Smooth muscle cell (in vitro differentiated cells): Measurements from ENCODE around the gene CTU1. TPM values are rescaled to one million over a fixed set of nuclear protein-coding genes. Genes with fewer than 3 reads are reported as not detected.

Experiments
- DNase-seq: peaks from one replicate; lab custom pipeline; 2025; ENCODE audit not compliant: unreplicated experiment; lab: John Stamatoyannopoulos, UW
- H2AFZ ChIP-seq: fragments of 200-600 bp; sonication (generic); 2 replicates; pipeline ENCODE4 v1.6.0; 2016; ENCODE audit warnings: antibody characterized with exemption, low read depth, mild to moderate bottlenecking
- H3F3A ChIP-seq: fragments of 200-600 bp; sonication (generic); 2 replicates; pipeline ENCODE4 v1.6.0; 2017; ENCODE audit warnings: antibody characterized with exemption, low read depth
- H3K27ac ChIP-seq: fragments of 200-600 bp; sonication (generic); 2 replicates; pipeline ENCODE4 v1.5.1; 2016; ENCODE audit warnings: low read depth, mild to moderate bottlenecking
- H3K27me3 ChIP-seq: fragments of 200-600 bp; sonication (generic); 2 replicates; pipeline ENCODE4 v1.6.1; 2016; ENCODE audit warnings: low read depth, mild to moderate bottlenecking
- H3K36me3 ChIP-seq: fragments of 200-600 bp; sonication (generic); 2 replicates; pipeline ENCODE4 v1.5.1; 2016; ENCODE audit warnings: low read depth
- H3K4me1 ChIP-seq: fragments of 200-600 bp; sonication (generic); 2 replicates; pipeline ENCODE4 v1.5.1; 2016; ENCODE audit warnings: low read depth
- H3K4me2 ChIP-seq: fragments of 200-600 bp; sonication (generic); 2 replicates; pipeline ENCODE4 v1.6.0; 2016; ENCODE audit warnings: mild to moderate bottlenecking
- H3K4me3 ChIP-seq: fragments of 200-600 bp; sonication (generic); 2 replicates; pipeline ENCODE4 v1.5.1; 2016; ENCODE audit warnings: mild to moderate bottlenecking
- H3K79me2 ChIP-seq: fragments of 200-600 bp; sonication (generic); 2 replicates; pipeline ENCODE4 v1.6.0; 2016; ENCODE audit warnings: low read depth, mild to moderate bottlenecking
- H3K9ac ChIP-seq: fragments of 200-600 bp; sonication (generic); 2 replicates; pipeline ENCODE4 v1.6.0; 2016; ENCODE audit warnings: low read depth
- H3K9me3 ChIP-seq: fragments of 200-600 bp; sonication (generic); replicated peaks from 2 replicates; pipeline ENCODE4 v1.5.1; 2016; ENCODE audit warnings: low read depth
- H4K20me1 ChIP-seq: fragments of 200-600 bp; sonication (generic); 2 replicates; pipeline ENCODE4 v1.6.0; 2016; ENCODE audit warnings: low read depth
- WGBS: methylation state at CpG from one replicate; pipeline ENCODE4 v1.1.7; 2016; ENCODE audit warnings: low lambda C conversion rate; 5-methylcytosine and 5-hydroxymethylcytosine counted together
- polyA plus RNA-seq: library from polyadenylated mRNA; unstranded; fragments of >200 nt; fragmentation: Nextera tagmentation; extraction: Ambion mirVana; gene quantifications from 2 replicates; pipeline ENCODE4 v1.2.1, GENCODE V29; 2016
- total RNA-seq: library from RNA; depleted of rRNA; stranded (reverse); fragments of >200 nt; gene quantifications from 2 replicates; pipeline ENCODE4 v1.2.3, GENCODE V29; 2014
- TF ChIP-seq, protein P1 (sequence below): fragments of 200-600 bp; sonication (generic); IDR thresholded peaks from 2 replicates; pipeline ENCODE4 v1.5.1; 2017; ENCODE audit warnings: borderline replicate concordance, mild to moderate bottlenecking, antibody characterized with exemption; ENCODE audit not compliant: insufficient read depth, poor library complexity, severe bottlenecking

Gene CTU1
- total and polyA plus RNA-seq, 2 experiments from 2014 or later: 4.7 to 9.8 TPM

DNA sequence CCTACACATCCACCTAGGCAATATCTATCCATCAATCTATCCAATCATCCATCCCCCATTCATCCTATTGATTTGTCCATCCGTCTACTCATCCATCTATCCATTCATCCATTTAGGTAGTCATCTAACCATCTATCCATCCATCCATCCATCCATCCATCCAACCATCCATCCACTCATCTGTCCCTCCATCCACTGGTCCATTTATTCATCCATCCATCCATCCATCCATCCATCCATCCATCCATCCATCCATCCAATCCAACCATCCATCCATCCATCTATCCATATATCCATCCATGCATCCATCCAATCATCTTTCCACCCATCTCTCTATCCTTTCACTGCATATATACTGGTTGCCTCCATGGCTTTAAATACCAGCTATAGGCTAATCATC is 47.2 kb downstream of the CTU1 start:
- Histone ChIP-seq H3K79me2 (no peaks in the 10 kb centered on the region), H4K20me1 (no peaks in the 10 kb centered on the region), H3K36me3 (no peaks in the 10 kb centered on the region), H2AFZ (no peak overlapping the region), H3K9me3 (no peaks in the 10 kb centered on the region), H3K9ac (no peak overlapping the region), H3F3A (no peaks in the 10 kb centered on the region), H3K4me2 (no peak overlapping the region), H3K4me3 (no peak overlapping the region), H3K27me3 (no peaks in the 10 kb centered on the region), H3K27ac (no peak overlapping the region), H3K4me1 (no peaks in the 10 kb centered on the region)
- TF ChIP-seq, protein P1, sequence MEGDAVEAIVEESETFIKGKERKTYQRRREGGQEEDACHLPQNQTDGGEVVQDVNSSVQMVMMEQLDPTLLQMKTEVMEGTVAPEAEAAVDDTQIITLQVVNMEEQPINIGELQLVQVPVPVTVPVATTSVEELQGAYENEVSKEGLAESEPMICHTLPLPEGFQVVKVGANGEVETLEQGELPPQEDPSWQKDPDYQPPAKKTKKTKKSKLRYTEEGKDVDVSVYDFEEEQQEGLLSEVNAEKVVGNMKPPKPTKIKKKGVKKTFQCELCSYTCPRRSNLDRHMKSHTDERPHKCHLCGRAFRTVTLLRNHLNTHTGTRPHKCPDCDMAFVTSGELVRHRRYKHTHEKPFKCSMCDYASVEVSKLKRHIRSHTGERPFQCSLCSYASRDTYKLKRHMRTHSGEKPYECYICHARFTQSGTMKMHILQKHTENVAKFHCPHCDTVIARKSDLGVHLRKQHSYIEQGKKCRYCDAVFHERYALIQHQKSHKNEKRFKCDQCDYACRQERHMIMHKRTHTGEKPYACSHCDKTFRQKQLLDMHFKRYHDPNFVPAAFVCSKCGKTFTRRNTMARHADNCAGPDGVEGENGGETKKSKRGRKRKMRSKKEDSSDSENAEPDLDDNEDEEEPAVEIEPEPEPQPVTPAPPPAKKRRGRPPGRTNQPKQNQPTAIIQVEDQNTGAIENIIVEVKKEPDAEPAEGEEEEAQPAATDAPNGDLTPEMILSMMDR: no peak
- DNase-seq: no peak
- 0% methylated on average over 1 of the region's 1 CpG for WGBS

GRCh38 chr19:51060336-51060735 is 47.9 kb downstream of the CTU1 start:
- TF ChIP-seq, protein P1: no peak
- Histone ChIP-seq H3K4me2 (no peak overlapping the region), H3K4me3 (no peak overlapping the region), H3K27me3 (no peaks in the 10 kb centered on the region), H2AFZ (no peak overlapping the region), H3K79me2 (no peaks in the 10 kb centered on the region), H3K9me3 (no peaks in the 10 kb centered on the region), H3K36me3 (no peaks in the 10 kb centered on the region), H3K27ac (no peak overlapping the region), H4K20me1 (no peaks in the 10 kb centered on the region), H3K9ac (no peak overlapping the region), H3K4me1 (no peaks in the 10 kb centered on the region), H3F3A (no peaks in the 10 kb centered on the region)
- no peak for DNase-seq
- WGBS: 65% methylated on average over 4 of the region's 4 CpGs

DNA sequence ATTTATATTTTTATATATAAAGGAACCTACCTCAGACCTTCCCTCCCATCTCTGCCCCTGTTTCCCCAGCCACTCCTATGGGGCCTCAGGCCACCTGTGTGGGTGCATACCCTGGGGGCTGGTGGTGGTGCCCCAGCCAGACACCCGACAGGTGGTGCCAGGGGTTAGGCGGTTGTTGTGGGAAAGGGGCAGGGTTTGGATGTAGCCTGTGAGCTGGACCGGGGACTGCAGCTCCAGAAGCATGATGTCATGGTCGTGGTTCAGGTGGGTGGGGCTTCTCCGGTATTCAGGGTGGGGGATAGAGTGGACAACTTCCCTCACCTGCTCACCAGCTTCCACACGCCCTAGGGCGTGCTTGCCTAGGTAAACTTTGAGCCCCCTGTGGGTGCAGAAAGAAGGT is 48.5 kb downstream of the CTU1 start:
- H3K4me1 ChIP-seq: no peaks in the 10 kb centered on the region
- no peaks in the 10 kb centered on the region for H3K79me2 ChIP-seq
- H4K20me1 ChIP-seq: no peaks in the 10 kb centered on the region
- H3K27me3 ChIP-seq: no peaks in the 10 kb centered on the region
- H3K9ac ChIP-seq: no peak overlapping the region
- 87% methylated on average over 7 of the region's 7 CpGs for WGBS
- no peaks in the 10 kb centered on the region for H3K9me3 ChIP-seq
- TF ChIP-seq, protein P1: no peak
- no peaks in the 10 kb centered on the region for H3K36me3 ChIP-seq
- no peaks in the 10 kb centered on the region for H3F3A ChIP-seq
- no peak overlapping the region for H3K4me3 ChIP-seq
- no peak for DNase-seq
- no peak overlapping the region for H3K27ac ChIP-seq
- H2AFZ ChIP-seq: no peak overlapping the region
- no peak overlapping the region for H3K4me2 ChIP-seq

GRCh38 chr19:51055866-51056265 is 52.3 kb downstream of the CTU1 start:
- no peak overlapping the region for H3K9ac ChIP-seq
- no peak overlapping the region for H2AFZ ChIP-seq
- no peak for DNase-seq
- no peaks in the 10 kb centered on the region for H3K27me3 ChIP-seq
- TF ChIP-seq, protein P1: no peak
- H3K27ac ChIP-seq: no peak overlapping the region
- no peaks in the 10 kb centered on the region for H3K4me1 ChIP-seq
- no peak overlapping the region for H3K4me3 ChIP-seq
- no peaks in the 10 kb centered on the region for H3K36me3 ChIP-seq
- no peaks in the 10 kb centered on the region for H3F3A ChIP-seq
- no peaks in the 10 kb centered on the region for H3K9me3 ChIP-seq
- H4K20me1 ChIP-seq: no peaks in the 10 kb centered on the region
- no peak overlapping the region for H3K4me2 ChIP-seq
- H3K79me2 ChIP-seq: no peaks in the 10 kb centered on the region
